Body of pancreas (tissue), 4 donors: ENCODE measurements around the gene DMD. TPM values are rescaled to one million over a fixed set of nuclear protein-coding genes. Genes with fewer than 3 reads are reported as not detected.
A peak's percentile ranks its signal among the peaks of the same experiment; 100 is the strongest.

Source experiments
- ATAC-seq: fragments of 150-250 bp; one replicate; pipeline ENCODE4 v1.9.1; 2016
- DNase-seq, 4 donors: peaks; one replicate each; pipeline ENCODE4 v3.0.0-alpha.2; 2019
- H3K27ac ChIP-seq, 4 donors: fragments of 200-600 bp; sonication (generic); 1 replicate in 3 of 4; 2 replicates in 1 of 4; pipeline versions ENCODE4 v1.5.1 to v1.6.1; 2016 to 2019; ENCODE audit warnings: mild to moderate bottlenecking in 1 of 4, mixed read lengths in 1 of 4, moderate library complexity in 1 of 4
- H3K27me3 ChIP-seq, 2 donors: fragments of 200-600 bp; sonication (generic); one replicate each; pipeline ENCODE4 v1.6.0; 2016; ENCODE audit warnings: mild to moderate bottlenecking in 1 of 2
- H3K36me3 ChIP-seq, 2 donors: fragments of 200-600 bp; sonication (generic); replicated peaks in 1 of 2; 2 replicates each; pipeline ENCODE4 v1.5.1; 2016; ENCODE audit warnings: low read depth in 2 of 2; ENCODE audit not compliant: insufficient read depth in 1 of 2
- H3K4me1 ChIP-seq: fragments of 200-600 bp; sonication (generic); one replicate; pipeline ENCODE4 v1.6.0; 2016
- H3K4me3 ChIP-seq, 2 donors: fragments of 200-600 bp; sonication (generic); 1 replicate in 1 of 2; 2 replicates in 1 of 2; pipeline ENCODE4 v1.5.1; 2016 to 2019
- H3K9me3 ChIP-seq, 3 donors: fragments of 200-600 bp; sonication (generic); 1 replicate in 2 of 3; 2 replicates in 1 of 3; pipeline ENCODE4 v1.5.1; 2016
- CTCF ChIP-seq, 7 experiments: fragments of 450-650 bp in 4 of 7; fragments of 200-600 bp in 3 of 7; sonication (generic) in 3 of 7; IDR thresholded peaks; one replicate each; pipeline ENCODE4 v1.5.1; 2016 to 2019; ENCODE audit warnings: antibody characterized with exemption in 7 of 7
- POLR2A ChIP-seq, 3 donors: fragments of 450-650 bp; IDR thresholded peaks; one replicate each; pipeline ENCODE4 v1.6.1; 2016; ENCODE audit warnings: antibody characterized with exemption in 3 of 3, mild to moderate bottlenecking in 2 of 3
- WGBS, 2 donors: methylation state at CpG; one replicate each; pipeline ENCODE4 v1.1.5; 2017; 5-methylcytosine and 5-hydroxymethylcytosine counted together
- intact Hi-C: fragments of 100-400 bp; cut with DNase I; formaldehyde crosslinking; loops from one replicate; pipeline ENCODE4 v1.15.1; 2023
- total RNA-seq, 2 donors: library from RNA; depleted of rRNA; stranded (reverse); fragments of >200 nt; gene quantifications; one replicate each; pipeline ENCODE4 v1.1.0, GENCODE V29; 2016

Gene DMD
- total RNA-seq: 10 to 100 TPM; 28.5 to 38.6 TPM

GRCh38 chrX:33211356-33212260 is at the start of gene DMD:
DMD (minus strand) TSS chrX:33211549; CDS start chrX:33211312, 237 bp downstream.
- H3K27me3 ChIP-seq: no peaks in the 10 kb centered on the region
- peak within 1 kb of the TSS in 3 of 4 donors; percentile 23 to 39 (median 25) for H3K27ac ChIP-seq
- 19 to 28% methylated on average over 4 to 6 of the region's 6 CpGs for WGBS, 2 donors
- H3K4me1 ChIP-seq: no peaks in the 10 kb centered on the region
- H3K9me3 ChIP-seq: no peaks in the 10 kb centered on the region
- H3K36me3 ChIP-seq: no peaks in the 10 kb centered on the region
- TF ChIP-seq CTCF (IDR thresholded peaks at IDR 0.05) (no peak), POLR2A (IDR thresholded peaks at IDR 0.05) (peak in 2 of 3 donors; percentile 30 to 40)
- DNase-seq (peak; percentile 17 to 50 (median 40)), ATAC-seq (peak; percentile 86)
- intact Hi-C loops: no loop called here
- H3K4me3 ChIP-seq: no peak within 1 kb of the TSS

GRCh38 chrX:33252306-33252825 is 41.0 kb upstream of the DMD start:
- no peaks in the 10 kb centered on the region for H3K36me3 ChIP-seq
- H3K4me3 ChIP-seq: no peak overlapping the region
- WGBS, 2 donors: 70 to 88% methylated on average over 1 of the region's 1 CpG
- ATAC-seq: no peak
- H3K9me3 ChIP-seq: no peaks in the 10 kb centered on the region
- H3K27ac ChIP-seq: no peak overlapping the region
- no peaks in the 10 kb centered on the region for H3K4me1 ChIP-seq
- TF ChIP-seq CTCF (IDR thresholded peaks at IDR 0.05): no peak
- no peak for TF ChIP-seq POLR2A (IDR thresholded peaks at IDR 0.05)
- intact Hi-C loops: no loop called here
- H3K27me3 ChIP-seq: no peaks in the 10 kb centered on the region
- DNase-seq: no peak

- no peaks in the 10 kb centered on the region for H3K27me3 ChIP-seq
Observed at GRCh38 chrX:33218819-33219218, 7.5 kb upstream of the DMD start.

GRCh38 chrX:33210156-33210555 is 1.2 kb downstream of the DMD start:
- ATAC-seq (no peak), DNase-seq (no peak)
- Histone ChIP-seq H3K9me3 (no peaks in the 10 kb centered on the region), H3K4me1 (no peaks in the 10 kb centered on the region), H3K4me3 (no peak overlapping the region), H3K27ac (no peak overlapping the region), H3K27me3 (no peaks in the 10 kb centered on the region), H3K36me3 (no peaks in the 10 kb centered on the region)
- WGBS, 2 donors: 19 to 36% methylated on average over 2 of the region's 2 CpGs
- TF ChIP-seq POLR2A (IDR thresholded peaks at IDR 0.05) (no peak), CTCF (IDR thresholded peaks at IDR 0.05) (no peak)
- intact Hi-C loops: no loop called here

More at GRCh38 chrX:33218819-33219218, 7.5 kb upstream of the DMD start:
- 69% methylated on average over 4 of the region's 4 CpGs for WGBS, 2 donors
- no peaks in the 10 kb centered on the region for H3K36me3 ChIP-seq
- H3K4me3 ChIP-seq: no peak overlapping the region
- H3K9me3 ChIP-seq: no peaks in the 10 kb centered on the region
- intact Hi-C loops: no loop called here
- no peak for TF ChIP-seq CTCF (IDR thresholded peaks at IDR 0.05)
- no peak for TF ChIP-seq POLR2A (IDR thresholded peaks at IDR 0.05)
- ATAC-seq (no peak), DNase-seq (no peak)
- no peaks in the 10 kb centered on the region for H3K4me1 ChIP-seq
- no peak overlapping the region for H3K27ac ChIP-seq
